Activated CD4-positive, alpha-beta T cell treated with anti-CD3 and anti-CD28 coated beads for 48 hours (primary cell): ENCODE data around the gene SMU1.
"Not testable (repeated sequence)": the region's sequence is repeated elsewhere in the genome, so short reads cannot be mapped to it uniquely, and the experiment has no call there.

Experiments
- DNase-seq: peaks from one replicate; pipeline ENCODE4 v3.0.0-alpha.2; 2020

SMU1 gene

GRCh38 chr9:33105504-33105903 is 29.0 kb upstream of the SMU1 start:
- DNase-seq = no peak

GRCh38 chr9:33104401-33104800 is 27.9 kb upstream of the SMU1 start:
- no peak for DNase-seq

DNA sequence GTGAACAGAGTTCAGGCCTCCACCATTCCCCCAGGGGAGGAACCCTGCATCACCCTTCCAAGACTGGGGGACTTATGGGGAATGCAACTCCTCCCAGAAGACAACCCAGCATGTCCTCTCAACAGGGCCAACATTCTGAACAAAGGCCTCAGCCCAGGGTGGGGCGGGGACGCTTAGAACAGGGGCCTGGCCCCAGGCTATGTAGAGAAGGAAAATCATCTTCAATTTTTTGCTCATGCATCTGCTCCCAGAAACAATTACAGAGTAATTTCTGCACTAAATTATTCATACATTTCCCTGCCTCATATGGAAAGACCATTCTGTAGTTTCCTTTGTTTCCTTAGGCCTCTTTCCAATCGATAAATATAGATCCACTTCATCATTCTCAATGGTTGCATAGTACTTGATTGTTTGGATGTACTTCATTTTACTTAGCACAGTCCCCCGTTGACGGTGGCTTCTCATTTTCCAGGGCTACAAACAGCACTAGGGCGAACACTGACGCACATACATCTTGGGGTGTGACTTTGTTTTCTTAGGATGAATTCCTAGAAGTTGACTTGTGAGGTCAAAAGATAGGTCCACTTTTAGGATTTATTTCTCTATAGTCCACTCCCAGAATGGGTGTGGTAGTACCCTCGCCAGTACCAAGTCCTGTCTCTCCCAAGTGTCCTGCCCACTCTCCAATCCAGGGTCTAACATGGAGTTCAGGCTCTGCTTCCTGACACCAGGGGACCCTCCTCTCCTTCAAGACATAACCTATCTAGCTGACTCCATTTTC is 27.2 kb upstream of the SMU1 start:
- DNase-seq = no peak

- no peak for DNase-seq
These were observed 26.2 kb upstream of the SMU1 start for GRCh38 chr9:33102551-33103210.

GRCh38 chr9:33101104-33101951 is 24.9 kb upstream of the SMU1 start:
- DNase-seq = no peak

- no peak for DNase-seq
These were observed 23.3 kb upstream of the SMU1 start for GRCh38 chr9:33099754-33100153.

- DNase-seq = no peak
These were observed 20.7 kb upstream of the SMU1 start for GRCh38 chr9:33097192-33097591.

- DNase-seq = no peak
These were observed 16.2 kb upstream of the SMU1 start for GRCh38 chr9:33092634-33093033.

DNA sequence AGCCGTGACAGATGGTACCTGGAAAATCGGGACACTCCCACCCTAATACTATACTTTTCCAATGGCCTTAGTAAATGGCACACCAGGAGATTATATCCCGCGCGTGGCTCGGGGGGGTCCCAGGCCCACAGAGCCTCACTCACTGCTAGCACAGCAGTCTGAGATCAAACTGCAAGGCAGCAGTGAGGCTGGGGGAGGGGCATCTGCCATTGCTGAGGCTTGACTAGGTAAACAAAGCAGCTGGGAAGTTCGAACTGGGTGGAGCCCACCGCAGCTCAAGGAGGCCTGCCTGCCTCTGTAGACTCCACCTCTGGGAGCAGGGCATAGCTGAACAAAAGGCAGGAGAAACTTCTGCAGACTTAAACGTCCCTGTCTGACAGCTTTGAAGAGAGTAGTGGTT is 9.2 kb upstream of the SMU1 start:
- DNase-seq = not testable (repeated sequence)

DNA sequence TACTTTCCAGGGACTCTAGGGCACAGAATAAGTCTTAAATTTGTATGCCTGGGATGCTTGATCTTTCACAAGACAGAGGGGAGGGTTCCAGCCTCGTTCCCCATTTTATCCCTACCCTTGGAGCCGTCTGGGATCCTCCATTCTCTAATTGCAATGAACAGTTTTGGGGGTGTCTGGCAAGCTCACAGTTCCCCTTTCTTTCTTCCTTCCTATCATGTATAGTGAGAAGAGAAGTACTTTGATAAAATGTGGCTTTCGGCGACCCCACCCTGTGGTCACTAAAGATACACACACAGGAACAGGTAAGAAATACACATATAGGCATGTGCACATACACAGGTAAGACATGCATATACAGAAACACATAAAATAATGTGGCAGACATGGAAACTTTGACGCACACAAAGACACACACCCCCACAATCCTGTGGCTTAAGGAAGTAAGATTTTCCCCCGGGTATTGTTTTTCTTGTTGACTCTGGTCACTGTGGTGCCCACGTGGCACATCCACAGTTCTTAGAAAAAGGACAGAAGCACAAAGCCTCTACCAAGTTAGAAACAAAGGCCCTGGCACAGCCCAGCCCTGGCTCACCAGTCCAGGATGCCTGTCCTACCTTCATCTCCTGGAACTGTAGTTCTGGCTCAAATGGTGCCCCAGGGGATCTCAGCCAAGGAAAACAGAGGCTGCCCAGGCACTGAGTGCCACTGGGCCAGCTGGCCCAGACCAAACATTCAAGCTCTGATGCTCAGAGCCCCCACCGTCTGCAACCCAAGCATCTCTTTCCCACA is 6.3 kb upstream of the SMU1 start:
- peak; percentile 34 for DNase-seq

DNA sequence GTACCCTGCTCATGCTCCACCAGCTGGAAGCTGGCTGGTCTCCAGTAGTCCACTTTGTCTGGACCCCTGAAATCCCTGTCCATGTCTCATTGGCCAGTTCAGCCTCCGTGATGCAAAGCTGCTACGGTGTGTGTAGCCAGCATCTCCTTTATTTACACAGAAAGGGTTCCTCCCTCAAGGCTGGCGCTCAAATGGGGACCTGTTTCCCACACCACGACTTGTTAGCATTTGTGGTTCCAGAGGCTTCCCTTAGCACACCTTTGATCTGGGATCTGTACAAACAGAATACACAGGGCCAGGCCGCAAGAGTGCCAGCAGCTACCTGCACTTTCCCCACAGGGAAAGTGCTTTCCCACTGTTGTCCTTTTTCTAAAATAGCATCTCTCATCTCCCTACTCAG is 5.7 kb upstream of the SMU1 start:
- DNase-seq = no peak

DNA sequence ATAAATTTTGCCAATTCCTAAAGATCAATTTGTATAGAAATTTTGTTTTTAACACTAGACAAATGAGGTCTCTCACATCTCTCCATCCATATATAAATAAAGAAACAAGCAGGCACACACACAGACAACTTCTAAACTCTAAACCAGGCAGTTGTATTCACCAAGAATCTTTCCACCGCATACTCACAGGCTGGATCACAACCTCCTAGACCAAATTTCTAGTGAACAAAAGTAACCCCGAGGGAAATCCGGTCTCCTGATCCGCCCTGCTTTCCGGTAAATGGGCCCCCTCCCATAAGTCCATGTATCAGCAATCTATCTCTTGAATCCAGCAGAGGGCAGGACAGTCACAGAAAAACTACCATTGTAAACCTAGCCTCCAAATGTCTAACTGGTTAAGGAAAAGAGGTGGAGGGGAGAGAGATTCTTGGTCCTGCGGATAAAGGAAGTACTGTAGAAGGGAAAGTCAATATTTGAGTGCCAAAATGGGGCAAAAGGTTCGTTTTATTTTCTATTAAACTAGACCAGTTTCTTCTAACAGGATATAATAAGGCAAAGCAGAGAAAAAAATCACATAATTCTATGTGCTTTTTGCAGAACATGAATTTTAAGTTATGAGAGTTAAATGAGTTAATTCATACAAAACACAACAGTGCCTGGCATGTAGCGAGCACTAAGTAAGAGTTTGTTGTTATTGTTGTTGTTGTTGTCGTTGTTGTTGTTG is 4.8 kb upstream of the SMU1 start:
- DNase-seq = peak; percentile 74

DNA sequence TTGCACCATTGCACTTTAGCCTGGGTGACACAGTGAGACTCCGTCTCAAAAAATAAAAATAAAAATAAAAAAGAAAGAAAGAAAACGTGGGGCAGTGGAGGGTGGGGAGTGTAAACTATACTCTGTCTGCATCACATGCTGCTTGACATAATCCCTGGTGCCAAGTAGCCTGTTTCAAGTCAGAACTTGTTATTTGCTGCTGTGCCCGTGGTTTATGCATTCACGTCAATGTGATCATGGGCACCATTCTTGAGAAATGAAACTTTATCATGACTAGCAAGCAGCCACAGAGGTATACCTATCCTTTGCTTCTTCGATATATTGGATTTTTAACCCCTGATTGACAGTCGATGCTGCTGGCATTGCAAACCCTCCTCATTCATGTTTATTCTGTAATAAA is 4.1 kb upstream of the SMU1 start:
- DNase-seq = peak; percentile 37

GRCh38 chr9:33068991-33069390 is 7.5 kb downstream of the SMU1 start:
- no peak for DNase-seq

DNA sequence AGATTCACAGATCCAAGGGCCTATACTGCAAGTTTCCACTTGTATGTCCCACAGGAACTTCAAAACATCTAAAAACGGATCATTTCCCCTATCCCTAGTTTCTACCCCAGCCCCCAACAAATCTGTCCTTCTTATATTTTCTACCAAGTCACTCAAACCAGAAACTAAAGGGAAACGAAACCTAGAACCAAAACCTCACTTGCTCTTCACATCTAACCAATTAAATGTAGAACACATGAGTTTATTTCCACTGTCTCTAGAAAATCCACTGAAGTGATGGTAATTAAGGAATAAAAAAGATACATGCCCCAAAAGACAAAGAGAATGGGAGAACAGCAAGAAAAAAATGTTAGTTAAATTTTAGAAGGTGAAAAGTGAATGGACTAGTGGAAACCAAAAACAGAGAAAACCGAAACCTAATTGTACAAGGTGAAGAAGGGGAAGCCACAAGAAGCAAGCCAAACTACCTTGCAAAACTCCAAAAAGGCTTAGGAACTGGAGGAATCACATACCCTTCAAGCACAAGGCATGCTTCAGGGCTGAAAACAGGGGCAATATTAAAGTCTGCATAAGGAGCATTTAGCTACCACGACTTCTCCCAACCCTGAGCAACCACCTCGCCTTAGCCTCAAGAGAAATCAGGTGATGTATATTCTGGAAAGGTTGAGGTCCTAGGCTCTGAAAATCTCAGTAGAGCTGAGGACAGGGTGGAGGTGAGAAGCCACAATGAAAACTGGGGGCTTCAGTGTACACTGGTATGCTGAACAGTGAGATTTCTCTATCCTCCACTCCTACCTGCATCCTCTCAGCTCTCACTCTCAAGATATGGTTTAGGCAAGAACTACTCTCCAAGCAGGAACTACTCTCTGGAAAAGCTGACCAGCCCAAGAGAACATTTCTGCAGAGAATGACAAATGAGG is 11.1 kb downstream of the SMU1 start:
- DNase-seq = no peak

DNA sequence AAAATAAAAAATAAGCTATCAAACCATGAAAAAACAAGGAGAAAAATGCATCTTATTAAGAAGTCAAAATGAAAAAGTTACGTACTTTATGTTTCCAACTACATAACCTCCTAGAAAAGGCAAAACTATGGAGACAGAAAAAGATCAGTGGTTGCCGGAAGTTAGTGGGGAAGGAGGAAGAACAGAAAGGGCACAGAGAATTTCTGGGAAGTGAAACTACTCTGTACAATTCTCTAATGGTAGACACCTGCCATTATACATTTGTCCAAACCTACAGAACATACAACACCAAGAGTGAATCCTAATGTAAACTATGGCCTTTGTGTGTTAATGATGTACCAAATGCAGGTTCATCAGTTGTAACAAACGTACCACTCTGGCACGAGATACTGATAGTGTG is 25.3 kb downstream of the SMU1 start:
- no peak for DNase-seq

DNA sequence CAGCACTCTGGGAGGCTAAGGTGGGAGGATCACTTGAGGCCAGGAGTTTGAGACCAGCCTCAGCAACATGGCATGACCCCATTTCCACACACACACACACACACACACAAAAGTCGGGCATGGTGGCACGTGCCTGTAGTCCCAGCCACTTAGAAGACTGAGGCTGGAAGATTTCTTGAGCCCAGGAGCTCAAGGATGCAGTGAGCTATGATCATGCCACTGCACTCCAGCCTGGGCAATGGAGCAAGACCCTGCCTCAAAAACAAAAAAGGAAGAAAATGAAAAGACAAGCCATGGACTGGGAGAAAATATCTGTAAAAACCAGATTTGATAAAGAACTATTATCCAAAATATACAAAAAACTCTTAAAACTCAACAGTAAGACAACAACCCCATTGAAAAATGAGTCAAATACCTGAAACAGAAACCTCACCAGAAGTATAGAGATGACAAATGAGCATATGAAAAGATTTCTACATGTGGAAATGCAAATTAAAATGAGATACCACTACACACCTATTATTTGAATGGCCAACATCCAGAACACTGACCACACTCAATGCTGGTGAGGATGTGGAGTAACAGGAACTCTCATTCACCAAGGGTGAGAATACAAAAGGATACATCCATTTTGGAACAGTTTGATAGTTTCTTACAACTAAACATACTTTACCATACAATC is 26.7 kb downstream of the SMU1 start:
- DNase-seq = no peak

DNA sequence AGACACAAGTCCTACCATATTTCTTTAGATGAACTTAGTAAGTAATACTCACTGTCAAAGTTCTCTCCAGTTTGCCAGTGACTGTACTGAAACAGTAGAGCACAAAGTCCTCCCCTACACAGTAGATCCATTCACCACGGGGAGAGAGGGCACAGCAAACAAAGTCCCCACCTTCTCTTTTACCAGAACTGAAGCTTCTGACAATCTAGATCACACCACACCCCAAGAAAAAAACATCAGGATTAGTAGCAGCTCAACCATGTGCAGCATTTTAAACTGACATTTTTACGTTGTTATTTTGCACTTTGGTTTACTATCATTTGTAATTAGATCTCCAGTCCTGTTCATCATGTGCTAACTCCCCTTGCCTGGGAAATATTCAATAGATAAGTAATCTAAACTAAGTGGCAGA is 28.4 kb downstream of the SMU1 start:
- DNase-seq = no peak

GRCh38 chr9:33046061-33046460 is 30.4 kb downstream of the SMU1 start:
- no peak for DNase-seq

- DNase-seq = no peak
These were observed 31.7 kb downstream of the SMU1 start for GRCh38 chr9:33044677-33045282.
